ENCODE results near the gene TPM4.

TPM4 gene

DNA sequence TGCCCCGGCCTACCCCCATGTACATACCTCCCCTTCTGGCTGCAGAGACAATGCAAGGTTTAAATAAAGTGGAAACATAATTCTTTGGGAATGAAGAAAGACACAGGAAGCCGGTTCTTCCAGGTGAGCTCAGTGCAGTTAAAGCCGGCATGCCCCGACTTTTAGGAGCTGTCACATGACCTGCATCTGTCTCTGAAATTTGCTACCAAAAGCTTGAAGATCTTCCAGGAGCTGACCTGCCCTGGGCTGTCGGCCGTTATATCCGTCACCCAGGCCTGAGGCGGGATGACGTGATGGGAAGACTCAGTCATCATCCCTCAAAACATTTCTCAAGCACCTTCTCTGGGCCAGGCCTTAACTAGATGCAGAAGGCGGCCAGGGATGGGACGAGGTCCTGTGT is 45.7 kb downstream of the TPM4 start:
- H4K8ac ChIP-seq (ENCODE audit: low read depth, low read length): no peak overlapping the region
- H3K4ac ChIP-seq (ENCODE audit: low read depth, low read length): no peak overlapping the region
- H2BK5ac ChIP-seq (ENCODE audit: low read length): no peak overlapping the region
- H3K27me3 ChIP-seq (ENCODE audit: insufficient read depth, low read length, poor library complexity): no peaks in the 10 kb centered on the region
- peaks cover 3% of the 10 kb centered on the region for H3K79me1 ChIP-seq (ENCODE audit: low read length)
- peaks cover 19% of the 10 kb centered on the region for H3K36me3 ChIP-seq (ENCODE audit: control insufficient read depth, insufficient read depth, low read length)
- H3K56ac ChIP-seq (ENCODE audit: low read length): no peak overlapping the region
- no peak overlapping the region for H2BK120ac ChIP-seq (ENCODE audit: low read depth, low read length)
- no peak overlapping the region for H3K27ac ChIP-seq (ENCODE audit: low read depth, low read length)
- H3K4me3 ChIP-seq (ENCODE audit: low read length): no peak overlapping the region
- H3K9ac ChIP-seq (ENCODE audit: low read length): no peak overlapping the region
- H4K5ac ChIP-seq (ENCODE audit: low read length): no peak overlapping the region
- no CpG with 5 or more reads among the region's 11 CpGs for WGBS (ENCODE audit: extremely low coverage, insufficient coverage, low lambda C conversion rate)
- no peak overlapping the region for H2AK5ac ChIP-seq (ENCODE audit: low read length)
- H3K23ac ChIP-seq (ENCODE audit: low read length): no peak overlapping the region
- H3K79me2 ChIP-seq (ENCODE audit: control insufficient read depth, insufficient read depth, low read length): no peaks in the 10 kb centered on the region
- no peaks in the 10 kb centered on the region for H3K4me1 ChIP-seq (ENCODE audit: control insufficient read depth, low read depth, low read length)
- no peak overlapping the region for H2BK15ac ChIP-seq (replicated peaks; ENCODE audit: low read depth)
- H3K18ac ChIP-seq (ENCODE audit: low read length): no peak overlapping the region
- H3K4me2 ChIP-seq (ENCODE audit: low read length): no peak overlapping the region
- DNase-seq: no peak

DNA sequence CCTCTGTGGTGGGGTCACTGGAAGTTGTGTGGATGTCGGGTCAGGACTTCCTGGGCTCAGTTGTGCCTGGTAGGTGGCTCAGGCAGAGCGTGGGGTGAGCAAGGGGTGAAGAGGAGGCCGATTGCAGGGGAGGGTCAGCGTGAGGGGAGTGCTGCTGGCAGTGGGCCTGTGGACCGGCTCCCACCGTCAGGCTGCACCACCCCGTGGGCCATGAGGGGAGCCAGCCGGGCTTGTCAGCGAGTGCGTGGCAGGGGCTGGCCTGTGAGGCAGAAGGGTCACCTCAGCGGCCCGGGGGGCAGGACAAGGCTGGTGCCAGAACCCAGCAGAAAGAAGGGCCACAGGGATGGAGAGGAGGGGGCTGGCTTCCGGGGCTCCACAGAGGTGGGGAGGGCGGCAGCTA is 48.7 kb downstream of the TPM4 start:
- Histone ChIP-seq H4K5ac (ENCODE audit: low read length) (no peak overlapping the region), H3K56ac (ENCODE audit: low read length) (no peak overlapping the region), H2BK120ac (ENCODE audit: low read depth, low read length) (no peak overlapping the region), H3K27me3 (ENCODE audit: insufficient read depth, low read length, poor library complexity) (no peaks in the 10 kb centered on the region), H2BK15ac (replicated peaks; ENCODE audit: low read depth) (no peak overlapping the region), H3K36me3 (ENCODE audit: control insufficient read depth, insufficient read depth, low read length) (peaks cover 11% of the 10 kb centered on the region), H2BK5ac (ENCODE audit: low read length) (no peak overlapping the region), H3K4me1 (ENCODE audit: control insufficient read depth, low read depth, low read length) (no peaks in the 10 kb centered on the region), H3K27ac (ENCODE audit: low read depth, low read length) (no peak overlapping the region), H3K4me2 (ENCODE audit: low read length) (no peak overlapping the region), H3K79me1 (ENCODE audit: low read length) (no peaks in the 10 kb centered on the region), H3K79me2 (ENCODE audit: control insufficient read depth, insufficient read depth, low read length) (no peaks in the 10 kb centered on the region), H4K8ac (ENCODE audit: low read depth, low read length) (no peak overlapping the region), H2AK5ac (ENCODE audit: low read length) (no peak overlapping the region), H3K9ac (ENCODE audit: low read length) (no peak overlapping the region), H3K23ac (ENCODE audit: low read length) (no peak overlapping the region), H3K18ac (ENCODE audit: low read length) (no peak overlapping the region), H3K4ac (ENCODE audit: low read depth, low read length) (no peak overlapping the region), H3K4me3 (ENCODE audit: low read length) (no peak overlapping the region)
- WGBS (ENCODE audit: extremely low coverage, insufficient coverage, low lambda C conversion rate): no CpG with 5 or more reads among the region's 14 CpGs
- DNase-seq: no peak

DNA sequence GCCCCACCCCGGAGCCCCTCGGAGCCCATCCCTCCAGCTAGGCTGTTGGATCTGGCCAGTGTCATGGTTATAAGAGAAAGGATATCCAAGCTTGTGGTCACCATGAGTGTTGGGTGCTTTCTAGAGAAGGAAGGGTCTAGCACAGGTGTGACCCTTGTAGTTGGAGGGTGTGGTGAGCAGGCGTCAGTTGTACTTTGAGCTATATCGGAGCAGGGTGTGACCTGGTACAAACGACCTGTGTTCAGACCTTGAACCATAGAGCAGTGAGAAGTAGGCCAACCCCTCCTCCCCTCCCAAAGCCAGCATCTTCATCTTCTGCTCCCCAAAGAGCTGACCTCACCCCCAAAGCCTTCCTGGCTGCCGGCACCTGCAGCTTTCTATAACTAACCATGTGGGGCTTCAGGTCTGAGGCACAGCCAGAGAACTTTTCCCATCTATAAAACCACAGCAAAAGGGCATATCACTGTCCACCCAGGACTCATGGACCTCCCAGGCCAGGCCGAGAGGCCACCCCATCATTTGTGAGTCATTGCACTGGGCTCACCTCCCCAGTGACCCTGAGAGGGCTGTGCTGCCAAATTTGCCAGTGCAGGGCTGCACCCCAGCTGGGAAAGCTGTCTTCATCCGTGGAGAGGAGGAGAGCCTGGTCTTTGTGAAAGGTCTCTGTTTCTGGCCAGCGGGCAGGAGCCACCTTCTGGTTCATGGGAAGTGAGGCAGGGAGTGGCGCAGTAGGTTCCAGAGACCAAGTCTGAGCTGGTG is 49.6 kb downstream of the TPM4 start:
- WGBS (ENCODE audit: extremely low coverage, insufficient coverage, low lambda C conversion rate): no CpG with 5 or more reads among the region's 10 CpGs
- H3K36me3 ChIP-seq (ENCODE audit: control insufficient read depth, insufficient read depth, low read length): peaks cover 14% of the 10 kb centered on the region

DNA sequence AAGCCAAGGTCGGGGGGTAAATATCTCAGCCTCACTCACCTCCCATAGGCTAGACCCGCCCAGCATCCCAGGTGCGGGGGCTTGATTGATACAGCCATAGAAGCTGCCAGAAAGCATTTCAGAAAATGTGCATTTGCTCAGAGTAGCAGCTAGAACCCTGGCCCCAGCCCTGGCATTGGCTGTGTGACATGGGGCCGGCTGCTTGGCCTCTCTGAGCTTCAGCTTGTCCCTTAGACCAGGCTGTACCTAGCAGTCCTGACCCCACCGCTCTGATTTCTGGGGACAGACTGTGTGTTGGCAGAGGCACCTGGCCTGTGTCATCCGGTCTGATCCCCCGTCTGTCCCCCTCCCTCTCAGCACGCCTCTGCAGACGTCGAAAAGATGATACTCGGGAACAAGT is 50.8 kb downstream of the TPM4 start:
- no peak overlapping the region for H3K4me3 ChIP-seq (ENCODE audit: low read length)
- no peak overlapping the region for H3K4ac ChIP-seq (ENCODE audit: low read depth, low read length)
- no peak overlapping the region for H3K18ac ChIP-seq (ENCODE audit: low read length)
- H3K36me3 ChIP-seq (ENCODE audit: control insufficient read depth, insufficient read depth, low read length): peaks cover 15% of the 10 kb centered on the region
- H3K4me1 ChIP-seq (ENCODE audit: control insufficient read depth, low read depth, low read length): no peaks in the 10 kb centered on the region
- H3K9ac ChIP-seq (ENCODE audit: low read length): no peak overlapping the region
- H3K56ac ChIP-seq (ENCODE audit: low read length): no peak overlapping the region
- WGBS (ENCODE audit: extremely low coverage, insufficient coverage, low lambda C conversion rate): no CpG with 5 or more reads among the region's 11 CpGs
- no peaks in the 10 kb centered on the region for H3K27me3 ChIP-seq (ENCODE audit: insufficient read depth, low read length, poor library complexity)
- no peak overlapping the region for H2BK120ac ChIP-seq (ENCODE audit: low read depth, low read length)
- H2BK5ac ChIP-seq (ENCODE audit: low read length): no peak overlapping the region
- no peak overlapping the region for H4K8ac ChIP-seq (ENCODE audit: low read depth, low read length)
- no peaks in the 10 kb centered on the region for H3K79me2 ChIP-seq (ENCODE audit: control insufficient read depth, insufficient read depth, low read length)
- H2BK15ac ChIP-seq (replicated peaks; ENCODE audit: low read depth): no peak overlapping the region
- H3K27ac ChIP-seq (ENCODE audit: low read depth, low read length): no peak overlapping the region
- H3K79me1 ChIP-seq (ENCODE audit: low read length): no peaks in the 10 kb centered on the region
- no peak overlapping the region for H4K5ac ChIP-seq (ENCODE audit: low read length)
- no peak overlapping the region for H2AK5ac ChIP-seq (ENCODE audit: low read length)
- DNase-seq: no peak
- no peak overlapping the region for H3K4me2 ChIP-seq (ENCODE audit: low read length)
- no peak overlapping the region for H3K23ac ChIP-seq (ENCODE audit: low read length)

More for the DNA sequence above, 49.6 kb downstream of the TPM4 start:
- H3K56ac ChIP-seq (ENCODE audit: low read length): no peak overlapping the region
- no peak overlapping the region for H3K9ac ChIP-seq (ENCODE audit: low read length)
- no peak overlapping the region for H4K8ac ChIP-seq (ENCODE audit: low read depth, low read length)
- H3K4me1 ChIP-seq (ENCODE audit: control insufficient read depth, low read depth, low read length): no peaks in the 10 kb centered on the region
- H4K5ac ChIP-seq (ENCODE audit: low read length): no peak overlapping the region
- H3K4me3 ChIP-seq (ENCODE audit: low read length): no peak overlapping the region
- H3K4me2 ChIP-seq (ENCODE audit: low read length): no peak overlapping the region
- no peak overlapping the region for H3K18ac ChIP-seq (ENCODE audit: low read length)
- H2BK120ac ChIP-seq (ENCODE audit: low read depth, low read length): no peak overlapping the region
- no peak overlapping the region for H2BK5ac ChIP-seq (ENCODE audit: low read length)
- H3K4ac ChIP-seq (ENCODE audit: low read depth, low read length): no peak overlapping the region
- no peak for DNase-seq
- H2BK15ac ChIP-seq (replicated peaks; ENCODE audit: low read depth): no peak overlapping the region
- H2AK5ac ChIP-seq (ENCODE audit: low read length): no peak overlapping the region
- H3K27me3 ChIP-seq (ENCODE audit: insufficient read depth, low read length, poor library complexity): no peaks in the 10 kb centered on the region
- H3K79me1 ChIP-seq (ENCODE audit: low read length): no peaks in the 10 kb centered on the region
- no peaks in the 10 kb centered on the region for H3K79me2 ChIP-seq (ENCODE audit: control insufficient read depth, insufficient read depth, low read length)
- no peak overlapping the region for H3K23ac ChIP-seq (ENCODE audit: low read length)
- H3K27ac ChIP-seq (ENCODE audit: low read depth, low read length): no peak overlapping the region

DNA sequence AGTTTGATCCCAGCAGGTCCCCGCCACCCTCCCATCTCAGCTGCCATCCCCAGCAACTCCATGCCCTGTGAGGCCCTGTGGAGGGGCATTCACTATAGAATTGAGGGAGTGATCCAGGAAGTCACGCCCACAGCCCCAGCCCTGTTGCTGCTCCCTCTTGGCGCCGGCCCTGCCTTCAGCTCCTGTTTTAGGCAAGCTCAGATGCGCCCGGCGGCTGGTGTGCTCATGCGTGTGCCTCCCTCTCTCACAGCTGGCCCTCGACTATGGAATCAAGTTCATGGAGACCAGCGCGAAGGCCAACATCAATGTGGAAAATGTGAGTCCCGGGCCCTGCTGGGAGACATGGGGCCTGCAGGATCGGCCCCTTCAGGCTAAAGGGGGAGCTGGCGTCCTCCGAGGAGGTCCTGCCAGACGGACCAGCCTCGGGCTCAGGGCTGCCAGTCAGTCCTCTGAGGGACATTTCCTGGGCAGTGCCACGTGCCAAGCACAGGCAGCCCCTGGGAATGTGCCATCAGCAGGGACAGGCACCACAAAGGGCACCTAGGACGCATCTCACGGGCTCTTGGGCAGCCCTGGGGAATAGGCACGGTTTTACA is 51.6 kb downstream of the TPM4 start:
- Histone ChIP-seq H3K4me1 (ENCODE audit: control insufficient read depth, low read depth, low read length) (no peaks in the 10 kb centered on the region), H3K27me3 (ENCODE audit: insufficient read depth, low read length, poor library complexity) (no peaks in the 10 kb centered on the region), H2BK5ac (ENCODE audit: low read length) (no peak overlapping the region), H4K5ac (ENCODE audit: low read length) (no peak overlapping the region), H3K4me2 (ENCODE audit: low read length) (no peak overlapping the region), H3K56ac (ENCODE audit: low read length) (no peak overlapping the region), H3K9ac (ENCODE audit: low read length) (no peak overlapping the region), H3K79me1 (ENCODE audit: low read length) (no peaks in the 10 kb centered on the region), H3K18ac (ENCODE audit: low read length) (no peak overlapping the region), H3K4ac (ENCODE audit: low read depth, low read length) (no peak overlapping the region), H3K36me3 (ENCODE audit: control insufficient read depth, insufficient read depth, low read length) (peaks cover 18% of the 10 kb centered on the region), H3K23ac (ENCODE audit: low read length) (no peak overlapping the region), H4K8ac (ENCODE audit: low read depth, low read length) (no peak overlapping the region), H2BK15ac (replicated peaks; ENCODE audit: low read depth) (no peak overlapping the region), H2BK120ac (ENCODE audit: low read depth, low read length) (no peak overlapping the region), H2AK5ac (ENCODE audit: low read length) (no peak overlapping the region), H3K4me3 (ENCODE audit: low read length) (no peak overlapping the region), H3K79me2 (ENCODE audit: control insufficient read depth, insufficient read depth, low read length) (no peaks in the 10 kb centered on the region), H3K27ac (ENCODE audit: low read depth, low read length) (no peak overlapping the region)
- WGBS (ENCODE audit: extremely low coverage, insufficient coverage, low lambda C conversion rate): no CpG with 5 or more reads among the region's 21 CpGs
- DNase-seq: no peak

All from mesendoderm (in vitro differentiated cells).